B cell (primary cell): ENCODE measurements around the gene RNF10.

ENCODE experiments used
- EZH2 ChIP-seq: IDR thresholded peaks from 2 replicates; pipeline ENCODE4 v1.6.1; 2012; ENCODE audit warnings: borderline replicate concordance, low read depth, mild to moderate bottlenecking, moderate library complexity, low read length; ENCODE audit not compliant: insufficient read depth, poor library complexity, severe bottlenecking
- TF ChIP-seq, protein P1 (sequence below): fragments of 200-600 bp; IDR thresholded peaks from one replicate; pipeline ENCODE4 v1.8.0; 2022; ENCODE audit warnings: antibody characterized with exemption, mild to moderate bottlenecking

DNA sequence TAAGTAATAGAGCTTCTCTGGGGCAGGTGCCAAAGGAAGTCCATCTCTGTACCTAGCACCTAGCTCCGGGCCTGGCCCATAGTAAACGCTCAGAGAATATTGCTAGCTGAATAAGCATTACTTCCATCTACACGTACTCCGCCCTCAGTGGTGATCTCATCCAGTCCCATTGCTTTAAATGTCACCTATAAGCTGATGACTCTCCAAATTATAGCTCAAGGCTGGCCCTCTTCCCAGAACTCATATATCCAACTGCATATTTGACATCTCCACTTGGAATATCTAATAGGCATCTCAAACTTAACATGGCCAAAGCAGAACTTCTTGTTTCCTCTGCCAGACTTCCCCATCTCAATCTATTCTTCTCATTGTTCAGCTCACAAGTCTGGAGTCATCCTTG, 45.1 kb upstream of the RNF10 start:
- TF ChIP-seq, protein P1, sequence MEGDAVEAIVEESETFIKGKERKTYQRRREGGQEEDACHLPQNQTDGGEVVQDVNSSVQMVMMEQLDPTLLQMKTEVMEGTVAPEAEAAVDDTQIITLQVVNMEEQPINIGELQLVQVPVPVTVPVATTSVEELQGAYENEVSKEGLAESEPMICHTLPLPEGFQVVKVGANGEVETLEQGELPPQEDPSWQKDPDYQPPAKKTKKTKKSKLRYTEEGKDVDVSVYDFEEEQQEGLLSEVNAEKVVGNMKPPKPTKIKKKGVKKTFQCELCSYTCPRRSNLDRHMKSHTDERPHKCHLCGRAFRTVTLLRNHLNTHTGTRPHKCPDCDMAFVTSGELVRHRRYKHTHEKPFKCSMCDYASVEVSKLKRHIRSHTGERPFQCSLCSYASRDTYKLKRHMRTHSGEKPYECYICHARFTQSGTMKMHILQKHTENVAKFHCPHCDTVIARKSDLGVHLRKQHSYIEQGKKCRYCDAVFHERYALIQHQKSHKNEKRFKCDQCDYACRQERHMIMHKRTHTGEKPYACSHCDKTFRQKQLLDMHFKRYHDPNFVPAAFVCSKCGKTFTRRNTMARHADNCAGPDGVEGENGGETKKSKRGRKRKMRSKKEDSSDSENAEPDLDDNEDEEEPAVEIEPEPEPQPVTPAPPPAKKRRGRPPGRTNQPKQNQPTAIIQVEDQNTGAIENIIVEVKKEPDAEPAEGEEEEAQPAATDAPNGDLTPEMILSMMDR: no peak
- no peak for TF ChIP-seq EZH2
